Uterus (tissue), 2 donors: ENCODE results near the gene SPTBN5.

Experiments used
- POLR2A ChIP-seq, 2 donors: fragments of 450-650 bp; IDR thresholded peaks; one replicate each; pipeline ENCODE4 v1.6.1; 2016; ENCODE audit warnings: antibody characterized with exemption in 2 of 2, mild to moderate bottlenecking in 1 of 2, moderate library complexity in 1 of 2
- TF ChIP-seq, protein P1 (sequence below), 4 experiments: fragments of 200-600 bp in 2 of 4; fragments of 450-650 bp in 2 of 4; sonication (generic) in 2 of 4; IDR thresholded peaks; one replicate each; pipeline ENCODE4 v1.5.1; 2016 to 2019; ENCODE audit warnings: antibody characterized with exemption in 4 of 4, mild to moderate bottlenecking in 2 of 4, moderate library complexity in 1 of 4

DNA sequence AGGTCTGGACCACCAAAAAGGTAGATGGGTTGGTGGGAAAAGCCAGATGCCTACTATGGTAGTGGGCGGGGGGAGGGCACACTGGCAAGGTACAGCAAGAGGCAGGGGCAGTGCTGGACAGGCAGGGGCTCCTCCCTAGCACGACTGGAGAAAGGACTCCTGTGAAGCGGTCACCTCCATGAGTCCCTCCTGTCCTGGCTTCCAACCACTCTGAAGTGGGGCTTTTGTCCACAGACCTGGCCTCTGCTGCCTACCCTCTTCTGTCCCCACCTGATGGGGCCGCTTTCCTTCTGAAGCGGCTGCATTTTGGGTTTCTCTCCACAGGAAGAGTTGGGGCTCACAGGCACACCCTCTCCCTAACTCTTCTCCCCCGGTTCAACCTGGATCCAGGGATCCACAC is 2.7 kb upstream of the SPTBN5 start:
- TF ChIP-seq, protein P1, sequence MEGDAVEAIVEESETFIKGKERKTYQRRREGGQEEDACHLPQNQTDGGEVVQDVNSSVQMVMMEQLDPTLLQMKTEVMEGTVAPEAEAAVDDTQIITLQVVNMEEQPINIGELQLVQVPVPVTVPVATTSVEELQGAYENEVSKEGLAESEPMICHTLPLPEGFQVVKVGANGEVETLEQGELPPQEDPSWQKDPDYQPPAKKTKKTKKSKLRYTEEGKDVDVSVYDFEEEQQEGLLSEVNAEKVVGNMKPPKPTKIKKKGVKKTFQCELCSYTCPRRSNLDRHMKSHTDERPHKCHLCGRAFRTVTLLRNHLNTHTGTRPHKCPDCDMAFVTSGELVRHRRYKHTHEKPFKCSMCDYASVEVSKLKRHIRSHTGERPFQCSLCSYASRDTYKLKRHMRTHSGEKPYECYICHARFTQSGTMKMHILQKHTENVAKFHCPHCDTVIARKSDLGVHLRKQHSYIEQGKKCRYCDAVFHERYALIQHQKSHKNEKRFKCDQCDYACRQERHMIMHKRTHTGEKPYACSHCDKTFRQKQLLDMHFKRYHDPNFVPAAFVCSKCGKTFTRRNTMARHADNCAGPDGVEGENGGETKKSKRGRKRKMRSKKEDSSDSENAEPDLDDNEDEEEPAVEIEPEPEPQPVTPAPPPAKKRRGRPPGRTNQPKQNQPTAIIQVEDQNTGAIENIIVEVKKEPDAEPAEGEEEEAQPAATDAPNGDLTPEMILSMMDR (IDR thresholded peaks at IDR 0.05) = no peak
- TF ChIP-seq POLR2A (IDR thresholded peaks at IDR 0.05) = no peak
